H1 (cell line): ENCODE measurements around the gene MAP7. TPM values are rescaled to one million over a fixed set of nuclear protein-coding genes. Genes with fewer than 3 reads are reported as not detected.

Experiments used
- CTCF ChIA-PET: fragments of 300-600 bp; sonication (Branson Sonifier 250); formaldehyde crosslinking; loops from one replicate; lab custom pipeline; 2021; ENCODE audit not compliant: partially characterized antibody; lab: Charles Lee
- POLR2A ChIA-PET: fragments of 300-600 bp; sonication (Branson Sonifier 250); formaldehyde crosslinking; loops from one replicate; lab custom pipeline; 2021; ENCODE audit warnings: inconsistent platforms; ENCODE audit not compliant: partially characterized antibody; lab: Charles Lee
- DNase-seq, 2 experiments: peaks; one replicate each; pipeline versions ENCODE4 v3.0.0 to v3.0.0-alpha.2; 2010 to 2022; ENCODE audit warnings: low spot score in 2 of 2, low read depth in 1 of 2, mixed read lengths in 1 of 2
- FAIRE-seq: peaks from 2 replicates; lab custom pipeline; 2011; peaks lifted over from hg19 to GRCh38; lab: Jason Lieb, UNC
- H2AFZ ChIP-seq: 2 replicates; pipeline ENCODE4 v1.8.1; 2012; ENCODE audit warnings: low read length, inconsistent platforms
- H2AK5ac ChIP-seq: 2 replicates; pipeline ENCODE4 v1.6.1; 2013; ENCODE audit warnings: low read depth, low read length
- H2BK120ac ChIP-seq: replicated peaks from 2 replicates; pipeline ENCODE3; 2013; ENCODE audit warnings: low read depth, low read length, inconsistent platforms
- H2BK12ac ChIP-seq: 2 replicates; pipeline ENCODE4 v1.6.1; 2013; ENCODE audit warnings: low read depth, low read length
- H2BK15ac ChIP-seq: 2 replicates; pipeline ENCODE4 v1.6.1; 2013; ENCODE audit warnings: low read length
- H2BK20ac ChIP-seq: 2 replicates; pipeline ENCODE4 v1.6.1; 2013; ENCODE audit warnings: low read length
- H2BK5ac ChIP-seq: 2 replicates; pipeline ENCODE4 v1.6.1; 2013; ENCODE audit warnings: low read depth, low read length
- H3K14ac ChIP-seq: 2 replicates; pipeline ENCODE4 v1.6.1; 2013; ENCODE audit warnings: inconsistent platforms; ENCODE audit not compliant: insufficient read length
- H3K18ac ChIP-seq: 2 replicates; pipeline ENCODE4 v1.6.1; 2013; ENCODE audit warnings: low read length; ENCODE audit errors: extremely low read depth
- H3K23ac ChIP-seq: 2 replicates; pipeline ENCODE4 v1.6.1; 2013; ENCODE audit warnings: inconsistent platforms; ENCODE audit not compliant: insufficient read length
- H3K23me2 ChIP-seq: 2 replicates; pipeline ENCODE4 v1.6.1; 2013; ENCODE audit warnings: low read depth, low read length
- H3K27ac ChIP-seq: 2 replicates; pipeline ENCODE4 v1.6.1; 2011; ENCODE audit warnings: low read depth, low read length, inconsistent platforms
- H3K27me3 ChIP-seq, 4 experiments: replicated peaks in 1 of 4; 1 replicate in 1 of 4; 2 replicates in 3 of 4; pipeline versions ENCODE4 v1.6.1 to v1.8.1; 2011 to 2013; ENCODE audit warnings: low read length in 3 of 4, mild to moderate bottlenecking in 3 of 4, inconsistent platforms in 2 of 4, mixed read lengths in 2 of 4, moderate library complexity in 1 of 4; ENCODE audit not compliant: control insufficient read depth in 3 of 4, insufficient read depth in 3 of 4; ENCODE audit errors: extremely low read depth in 1 of 4
- H3K36me3 ChIP-seq, 4 experiments: 2 replicates each; pipeline versions ENCODE4 v1.6.1 to v1.8.1; 2011 to 2013; ENCODE audit warnings: mild to moderate bottlenecking in 4 of 4, low read length in 3 of 4, moderate library complexity in 2 of 4, control low read depth in 1 of 4, inconsistent platforms in 1 of 4; ENCODE audit not compliant: insufficient read depth in 4 of 4, control insufficient read depth in 2 of 4
- H3K4ac ChIP-seq: replicated peaks from 2 replicates; pipeline ENCODE3; 2013; ENCODE audit warnings: low read length, low read depth, mixed read lengths, inconsistent platforms; ENCODE audit not compliant: insufficient read length
- H3K4me1 ChIP-seq, 4 experiments: replicated peaks in 1 of 4; 1 replicate in 1 of 4; 2 replicates in 3 of 4; pipeline versions ENCODE4 v1.6.1 to v1.8.1; 2011 to 2013; ENCODE audit warnings: low read length in 3 of 4, inconsistent platforms in 2 of 4, mixed read lengths in 1 of 4; ENCODE audit not compliant: insufficient read depth in 4 of 4, control insufficient read depth in 3 of 4
- H3K4me2 ChIP-seq, 2 experiments: 2 replicates each; pipeline versions ENCODE4 v1.6.1 to v1.8.1; 2011 to 2013; ENCODE audit warnings: low read depth in 2 of 2, low read length in 2 of 2, control low read depth in 1 of 2, inconsistent platforms in 1 of 2, mild to moderate bottlenecking in 1 of 2; ENCODE audit not compliant: insufficient read depth in 1 of 2
- H3K4me3 ChIP-seq, 4 experiments: fragments of 200-600, 300-600 bp in 1 of 4; sonication (generic), shearing (Covaris generic), sonication (Bioruptor Twin) in 1 of 4; 2 replicates each; pipeline versions ENCODE4 v1.5.1 to v1.8.1; 2011 to 2016; ENCODE audit warnings: low read length in 4 of 4, low read depth in 3 of 4, control low read depth in 2 of 4, inconsistent platforms in 2 of 4, mild to moderate bottlenecking in 2 of 4, mixed read lengths in 1 of 4, moderate library complexity in 1 of 4; ENCODE audit not compliant: insufficient read depth in 2 of 4; ENCODE audit errors: extremely low read depth in 1 of 4
- H3K56ac ChIP-seq: replicated peaks from 2 replicates; pipeline ENCODE3; 2013; ENCODE audit warnings: low read depth, mild to moderate bottlenecking, mixed read lengths, low read length, inconsistent platforms; ENCODE audit not compliant: insufficient read length
- H3K79me1 ChIP-seq: 2 replicates; pipeline ENCODE4 v1.6.1; 2013; ENCODE audit warnings: low read depth, low read length, control low read depth
- H3K79me2 ChIP-seq, 2 experiments: 2 replicates each; pipeline versions ENCODE4 v1.6.1 to v1.8.1; 2012 to 2013; ENCODE audit warnings: low read length in 2 of 2, mild to moderate bottlenecking in 2 of 2, inconsistent platforms in 1 of 2; ENCODE audit not compliant: insufficient read depth in 2 of 2, control insufficient read depth in 1 of 2
- H3K9ac ChIP-seq, 4 experiments: replicated peaks in 1 of 4; 1 replicate in 1 of 4; 2 replicates in 3 of 4; pipeline versions ENCODE4 v1.6.1 to v1.8.1; 2011 to 2013; ENCODE audit warnings: low read depth in 3 of 4, low read length in 3 of 4, control low read depth in 2 of 4, mild to moderate bottlenecking in 2 of 4, moderate library complexity in 2 of 4, inconsistent platforms in 1 of 4; ENCODE audit errors: extremely low read depth in 1 of 4
- H3K9me3 ChIP-seq, 2 experiments: 2 replicates each; pipeline versions ENCODE4 v1.6.1 to v1.8.1; 2012 to 2013; ENCODE audit warnings: mild to moderate bottlenecking in 2 of 2, moderate library complexity in 2 of 2, control low read depth in 1 of 2, inconsistent platforms in 1 of 2, low read depth in 1 of 2, low read length in 1 of 2, mixed read lengths in 1 of 2; ENCODE audit not compliant: insufficient read depth in 2 of 2
- H4K20me1 ChIP-seq, 2 experiments: replicated peaks in 1 of 2; 2 replicates each; pipeline versions ENCODE3 to v1.8.1; 2011 to 2013; ENCODE audit warnings: inconsistent platforms in 2 of 2, low read length in 2 of 2, mild to moderate bottlenecking in 1 of 2; ENCODE audit not compliant: insufficient read depth in 2 of 2, control insufficient read depth in 1 of 2
- H4K5ac ChIP-seq: 2 replicates; pipeline ENCODE4 v1.6.1; 2013; ENCODE audit warnings: low read length, low read depth, mixed read lengths, inconsistent platforms; ENCODE audit not compliant: insufficient read length
- H4K8ac ChIP-seq: 2 replicates; pipeline ENCODE4 v1.8.0; 2013; ENCODE audit warnings: mild to moderate bottlenecking, moderate library complexity, low read length, inconsistent platforms; ENCODE audit not compliant: insufficient read depth; ENCODE audit errors: extremely low read depth
- H4K91ac ChIP-seq: replicated peaks from 2 replicates; pipeline ENCODE3; 2013; ENCODE audit warnings: low read length, mixed read lengths, inconsistent platforms; ENCODE audit not compliant: insufficient read length
- ATF3 ChIP-seq: IDR thresholded peaks from 2 replicates; pipeline ENCODE4 v1.6.1; 2011; ENCODE audit warnings: low read depth, mild to moderate bottlenecking, low read length; ENCODE audit not compliant: insufficient read depth
- BACH1 ChIP-seq: IDR thresholded peaks from 2 replicates; pipeline ENCODE4 v1.6.1; 2012; ENCODE audit warnings: low read length, improper control_type of control experiment
- JUN ChIP-seq: IDR thresholded peaks from 2 replicates; pipeline ENCODE4 v1.6.1; 2011; ENCODE audit warnings: low read depth, mild to moderate bottlenecking, improper control_type of control experiment, low read length
- WGBS, 2 experiments: shearing (Covaris generic) in 1 of 2; methylation state at CpG; one replicate each; pipeline versions ENCODE4 v1.1.6 to v1.1.7; 2013 to 2015; ENCODE audit warnings: low lambda C conversion rate in 2 of 2, mixed read lengths in 2 of 2, inconsistent platforms in 1 of 2, low coverage in 1 of 2, missing lambda C conversion rate in 1 of 2; ENCODE audit not compliant: insufficient replicate concordance in 2 of 2, insufficient coverage in 1 of 2, insufficient read length in 1 of 2; ENCODE audit errors: extremely low coverage in 1 of 2, missing lambda C conversion rate in 1 of 2; 5-methylcytosine and 5-hydroxymethylcytosine counted together
- polyA plus RNA-seq, 7 experiments: library from polyadenylated mRNA; depleted of rRNA in 3 of 7; stranded (reverse) in 5 of 7; unstranded in 2 of 7; fragments of >200 nt in 5 of 7; fragments of 200-250 nt in 2 of 7; gene quantifications; 1 replicate in 5 of 7; 2 replicates in 1 of 7; 4 replicates in 1 of 7; pipeline versions ENCODE4 v1.2.1 to v1.2.3, GENCODE V29; 2011 to 2013; ENCODE audit warnings: missing spikeins in 2 of 7, mixed read lengths in 2 of 7
- total RNA-seq: library from RNA; stranded (reverse); fragmentation: NEBNext Ultra II Directional; extraction: Animal tissue kit (Norgen Biotek cat#: 25700); gene quantifications from 2 replicates; pipeline ENCODE4 v1.2.1, GENCODE V29; 2021
- TF ChIP-seq, protein P1 (sequence below), 3 experiments: IDR thresholded peaks; 1 replicate in 2 of 3; 2 replicates in 1 of 3; pipeline versions ENCODE4 v1.5.1 to v1.6.1; 2011; ENCODE audit warnings: low read length in 3 of 3, mild to moderate bottlenecking in 3 of 3, inconsistent platforms in 2 of 3, low read depth in 1 of 3, moderate library complexity in 1 of 3; ENCODE audit not compliant: insufficient read depth in 1 of 3; ENCODE audit errors: control extremely low read depth in 1 of 3

The MAP7 gene
- total and polyA plus RNA-seq, 2 of the 8 experiments (the other 6 are each of a cell fraction or from before 2014, with no cell fraction given): 13.5 to 66.9 TPM

- no peak for FAIRE-seq
- CTCF ChIA-PET: no interaction called here
- TF ChIP-seq JUN (no peak), ATF3 (no peak), BACH1 (no peak)
- TF ChIP-seq, protein P1, sequence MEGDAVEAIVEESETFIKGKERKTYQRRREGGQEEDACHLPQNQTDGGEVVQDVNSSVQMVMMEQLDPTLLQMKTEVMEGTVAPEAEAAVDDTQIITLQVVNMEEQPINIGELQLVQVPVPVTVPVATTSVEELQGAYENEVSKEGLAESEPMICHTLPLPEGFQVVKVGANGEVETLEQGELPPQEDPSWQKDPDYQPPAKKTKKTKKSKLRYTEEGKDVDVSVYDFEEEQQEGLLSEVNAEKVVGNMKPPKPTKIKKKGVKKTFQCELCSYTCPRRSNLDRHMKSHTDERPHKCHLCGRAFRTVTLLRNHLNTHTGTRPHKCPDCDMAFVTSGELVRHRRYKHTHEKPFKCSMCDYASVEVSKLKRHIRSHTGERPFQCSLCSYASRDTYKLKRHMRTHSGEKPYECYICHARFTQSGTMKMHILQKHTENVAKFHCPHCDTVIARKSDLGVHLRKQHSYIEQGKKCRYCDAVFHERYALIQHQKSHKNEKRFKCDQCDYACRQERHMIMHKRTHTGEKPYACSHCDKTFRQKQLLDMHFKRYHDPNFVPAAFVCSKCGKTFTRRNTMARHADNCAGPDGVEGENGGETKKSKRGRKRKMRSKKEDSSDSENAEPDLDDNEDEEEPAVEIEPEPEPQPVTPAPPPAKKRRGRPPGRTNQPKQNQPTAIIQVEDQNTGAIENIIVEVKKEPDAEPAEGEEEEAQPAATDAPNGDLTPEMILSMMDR (IDR thresholded peaks at IDR 0.05; ENCODE audit: control extremely low read depth in 1 of 3, insufficient read depth in 1 of 3, low read depth in 1 of 3, low read length in 3 of 3): no peak
Measured at GRCh38 chr6:136533487-136533886, 16.7 kb downstream of the MAP7 start.

More at GRCh38 chr6:136533487-136533886, 16.7 kb downstream of the MAP7 start:
- no peak overlapping the region for H3K4me3 ChIP-seq
- H3K79me1 ChIP-seq: peaks cover 3% of the 10 kb centered on the region; the same call in 1 of the 2 replicates
- H4K5ac ChIP-seq: no peak overlapping the region
- H3K56ac ChIP-seq: no peak overlapping the region
- no peak for DNase-seq
- H2AK5ac ChIP-seq: no peak overlapping the region
- H3K27ac ChIP-seq: no peak overlapping the region
- no peaks in the 10 kb centered on the region for H3K9me3 ChIP-seq
- H2AFZ ChIP-seq: no peak overlapping the region
- H3K4ac ChIP-seq: no peak overlapping the region
- H3K23me2 ChIP-seq: no peaks in the 10 kb centered on the region
- peaks cover 0 to 4% of the 10 kb centered on the region in 2 experiments for H4K20me1 ChIP-seq
- no peak overlapping the region for H3K23ac ChIP-seq
- H3K14ac ChIP-seq: no peak overlapping the region
- no peaks in the 10 kb centered on the region for H3K27me3 ChIP-seq
- H2BK5ac ChIP-seq: no peak overlapping the region
- H3K4me1 ChIP-seq: peaks cover 0 to 19% (median 1%) of the 10 kb centered on the region in 4 experiments; a peak in 4 of 7 replicates
- H3K4me2 ChIP-seq: no peak overlapping the region
- no peak overlapping the region for H2BK20ac ChIP-seq
- no peak overlapping the region for H2BK15ac ChIP-seq
- no peak overlapping the region for H3K9ac ChIP-seq
- no peak overlapping the region for H4K91ac ChIP-seq
- POLR2A ChIA-PET: no interaction called here
- H3K36me3 ChIP-seq: no peaks in the 10 kb centered on the region; a peak in 1 of 8 replicates
- 81% methylated on average over 5 of the region's 5 CpGs; no CpG with 5 or more reads in 1 of the 2 experiments for WGBS, 2 experiments
- no peak overlapping the region for H4K8ac ChIP-seq
- H3K79me2 ChIP-seq: peaks cover 0 to 93% of the 10 kb centered on the region in 2 experiments; a peak in 3 of 4 replicates
- no peak overlapping the region for H2BK12ac ChIP-seq
- H3K18ac ChIP-seq: no peak overlapping the region
- H2BK120ac ChIP-seq: no peak overlapping the region
